Skin epidermis (tissue), 12 donors: Measurements from ENCODE around the gene TTC12.
A peak's percentile ranks its signal among the peaks of the same experiment; 100 is the strongest.
"Not testable (repeated sequence)": the region's sequence is repeated elsewhere in the genome, so short reads cannot be mapped to it uniquely, and the experiment has no call there.

Experiments
- H3K27ac ChIP-seq, 21 experiments: fragments of 200-600 bp; sonication (generic) in 11 of 21; one replicate each; pipeline ENCODE4 v1.5.0; 2020; ENCODE audit warnings: mild to moderate bottlenecking in 3 of 21, inconsistent platforms in 2 of 21, moderate library complexity in 2 of 21
- H3K4me3 ChIP-seq, 7 experiments: fragments of 200-600 bp; sonication (generic) in 2 of 7; one replicate each; pipeline ENCODE4 v1.5.0; 2020; ENCODE audit warnings: inconsistent platforms in 2 of 7, mild to moderate bottlenecking in 2 of 7, moderate library complexity in 1 of 7

The TTC12 gene

DNA sequence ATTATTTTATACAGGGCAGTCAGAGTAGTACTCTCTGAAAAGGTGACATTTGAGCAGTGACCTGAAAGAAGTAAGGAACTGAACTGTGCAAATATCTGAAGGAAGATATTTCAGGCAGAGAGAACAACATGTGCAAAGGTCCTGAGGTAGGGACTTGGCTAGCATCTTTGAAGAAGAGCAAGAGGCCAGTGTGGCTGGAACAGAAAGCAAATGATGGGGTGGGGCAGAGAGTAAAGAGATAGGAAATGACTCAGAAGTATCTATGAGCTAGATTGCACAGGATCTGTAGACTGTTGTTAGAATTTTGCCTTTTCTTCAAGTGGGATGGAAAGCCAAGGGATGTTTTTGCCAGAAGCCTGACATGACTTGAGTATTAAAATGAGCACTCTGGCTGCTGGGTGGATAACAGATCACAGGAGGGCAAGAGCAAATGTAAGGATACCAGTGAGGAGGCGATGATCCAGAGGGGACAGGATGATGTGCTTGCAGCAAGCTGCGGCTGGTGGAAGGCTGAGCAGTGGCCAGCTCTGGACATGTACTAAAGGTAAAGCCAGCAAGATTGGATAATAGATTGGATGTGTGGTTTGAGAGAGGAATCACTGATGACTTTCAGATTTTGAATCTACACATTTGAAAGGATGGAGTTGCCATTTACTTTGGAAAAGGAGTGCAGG is 33.2 kb upstream of the TTC12 start:
- no peak overlapping the region for H3K27ac ChIP-seq
- no peak overlapping the region for H3K4me3 ChIP-seq

DNA sequence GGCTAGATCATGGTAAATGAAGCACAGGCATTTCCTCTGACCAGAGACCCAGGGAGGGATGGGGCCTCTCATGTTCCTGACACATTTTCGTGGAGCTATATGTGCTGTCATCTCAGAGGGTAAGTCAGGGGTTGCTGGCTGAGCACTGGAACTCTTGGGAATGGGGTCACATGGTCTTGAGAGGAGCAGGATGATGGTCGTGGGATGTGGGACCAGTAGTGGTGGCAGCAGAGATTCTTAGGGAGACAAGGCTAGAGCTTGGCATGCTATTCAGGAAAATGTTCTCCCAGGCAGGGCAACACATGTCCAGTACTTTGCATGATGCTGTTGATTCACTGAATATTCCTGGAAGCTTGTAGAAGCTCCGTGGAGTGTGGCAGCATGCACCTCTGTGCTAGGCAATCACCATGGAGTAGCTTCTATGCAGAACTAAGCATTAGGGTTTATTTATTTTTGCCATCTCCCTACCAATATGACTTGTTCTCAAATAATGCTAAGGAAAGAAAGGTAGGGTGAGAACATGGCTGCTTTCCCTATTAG is 31.4 kb upstream of the TTC12 start:
- H3K4me3 ChIP-seq, result no peak overlapping the region
- no peak overlapping the region for H3K27ac ChIP-seq

DNA sequence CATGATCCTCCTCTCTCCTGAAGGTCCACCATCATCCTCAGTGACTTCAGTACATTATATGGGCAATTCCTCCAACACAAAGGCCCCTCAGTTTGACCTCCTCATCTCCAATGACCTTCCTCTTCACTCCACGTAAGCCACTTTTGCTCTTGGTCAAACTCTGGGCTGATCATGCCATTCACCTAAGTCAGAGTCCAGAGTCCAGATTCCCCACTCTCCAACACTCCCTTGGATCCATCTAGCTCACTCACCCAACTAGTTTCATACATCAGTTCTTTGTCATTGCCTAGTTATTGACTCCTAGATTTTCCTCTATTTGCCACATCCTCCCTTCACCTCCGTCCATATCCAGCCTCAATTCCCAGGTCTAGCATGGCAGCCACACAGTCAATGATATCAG is 30.5 kb upstream of the TTC12 start:
- no peak overlapping the region for H3K4me3 ChIP-seq
- no peak overlapping the region for H3K27ac ChIP-seq

DNA sequence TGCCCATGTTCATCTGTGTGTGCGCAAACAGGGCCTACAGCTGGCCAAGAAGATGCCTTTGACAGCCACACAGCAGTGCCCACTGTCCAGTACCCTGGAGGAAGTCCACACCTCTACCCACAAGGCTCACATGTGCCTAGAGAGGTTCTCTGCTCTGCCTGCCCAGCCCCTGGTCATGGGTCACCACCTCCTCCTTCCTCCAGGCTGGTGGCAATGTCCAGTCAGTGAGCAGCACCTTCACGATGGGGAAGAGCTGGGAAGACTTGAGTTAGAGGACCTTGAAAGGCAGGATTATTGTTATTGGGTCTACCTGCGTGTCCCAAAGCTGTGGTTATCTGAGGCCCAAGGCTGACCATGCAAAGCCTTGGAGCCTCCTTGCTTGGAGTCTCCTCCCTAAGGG is 28.4 kb upstream of the TTC12 start:
- Histone ChIP-seq H3K4me3 (no peak overlapping the region), H3K27ac (no peak overlapping the region)

DNA sequence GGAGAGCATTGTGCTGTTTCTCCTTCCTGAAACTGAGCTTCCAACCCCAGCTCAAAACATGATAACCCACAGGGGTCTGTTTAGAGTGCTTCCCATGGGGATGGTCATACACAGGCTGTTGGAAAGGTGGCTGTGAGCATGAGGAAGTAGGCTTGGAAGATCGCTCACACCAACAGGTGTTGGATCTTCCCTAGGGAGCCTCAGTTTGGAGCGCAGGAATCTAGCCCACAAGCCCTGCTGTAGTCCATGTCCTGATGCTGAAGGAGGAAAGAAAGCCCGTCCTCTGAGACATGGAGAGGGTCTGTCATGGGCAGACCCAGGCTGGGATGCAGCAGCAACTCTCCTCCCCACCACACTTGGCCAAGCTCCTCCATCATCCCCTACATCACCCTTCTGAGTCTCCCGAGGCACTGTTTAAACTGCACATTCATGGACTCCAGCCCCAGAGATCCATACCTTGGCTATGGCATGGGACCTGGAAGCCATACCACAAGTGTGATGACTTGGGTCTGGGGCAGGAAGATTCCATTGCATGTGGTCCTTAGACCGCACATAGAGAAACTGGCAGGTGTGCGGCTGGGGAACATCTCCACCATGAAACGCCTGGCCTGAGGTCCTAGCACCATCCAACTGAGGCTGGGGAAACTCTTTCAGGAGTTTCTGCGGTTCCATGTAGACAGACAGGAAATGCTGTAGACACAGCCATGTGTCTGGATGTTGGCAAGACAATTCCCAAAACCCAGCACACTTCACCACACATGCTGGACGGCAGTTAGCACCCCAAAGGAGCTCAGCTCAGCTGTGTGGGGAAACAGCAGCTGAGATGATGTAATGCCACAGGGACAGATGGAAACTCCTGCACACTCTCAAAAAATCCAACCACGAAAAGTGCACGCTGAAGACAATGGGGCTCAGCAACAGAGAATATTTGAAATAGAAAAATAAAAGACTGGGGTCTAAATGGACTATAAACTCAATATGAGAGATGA is 27.6 kb upstream of the TTC12 start:
- Histone ChIP-seq H3K27ac (no peak overlapping the region), H3K4me3 (no peak overlapping the region)

DNA sequence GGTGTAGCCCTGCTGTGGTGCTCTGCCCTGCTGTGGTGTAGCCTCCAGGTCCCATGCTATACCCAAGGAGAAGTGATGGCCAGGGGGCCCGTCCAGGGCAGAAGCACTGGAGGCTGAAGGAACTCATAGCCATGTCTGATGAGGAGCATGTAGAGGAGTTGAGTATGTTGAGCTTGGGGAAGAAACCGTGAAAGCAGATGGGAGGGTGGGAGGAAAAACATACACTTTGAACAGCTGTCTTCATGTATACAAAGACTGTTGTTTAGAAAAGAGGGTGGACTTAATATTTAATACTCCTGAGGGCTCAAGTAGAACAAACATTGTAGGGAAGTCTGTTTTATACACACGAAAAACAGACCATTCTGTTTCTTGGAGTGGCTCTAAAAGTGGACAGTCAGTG is 26.6 kb upstream of the TTC12 start:
- no peak overlapping the region for H3K4me3 ChIP-seq
- H3K27ac ChIP-seq, result no peak overlapping the region

DNA sequence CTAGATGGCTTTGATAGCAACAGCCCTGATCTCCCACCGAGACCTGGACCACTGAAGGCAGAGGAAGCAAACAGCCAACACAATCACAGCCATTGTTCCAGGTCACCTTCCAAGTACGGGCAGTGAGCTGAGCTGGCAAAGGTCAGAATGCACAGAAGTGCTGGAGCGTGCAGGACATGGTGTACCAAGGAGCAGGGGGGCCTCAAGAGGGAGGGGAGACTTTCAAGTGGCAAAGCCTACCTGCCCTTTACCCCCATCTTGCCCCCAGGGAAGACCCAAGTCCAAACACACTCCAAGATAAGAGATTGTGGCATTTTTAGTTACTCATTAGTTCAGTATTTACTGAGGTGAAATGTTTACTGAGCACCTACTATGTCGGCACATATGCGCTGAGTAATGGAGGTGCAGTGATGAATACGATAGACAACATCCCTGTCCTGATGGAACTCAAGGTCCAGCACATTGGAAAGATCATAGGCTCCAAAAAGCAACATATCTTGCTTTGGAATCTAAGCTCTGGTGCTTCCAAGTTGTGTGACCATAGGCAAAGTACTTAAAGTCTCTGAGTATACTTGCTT is 26.0 kb upstream of the TTC12 start:
- Histone ChIP-seq H3K4me3 (no peak overlapping the region), H3K27ac (no peak overlapping the region)

DNA sequence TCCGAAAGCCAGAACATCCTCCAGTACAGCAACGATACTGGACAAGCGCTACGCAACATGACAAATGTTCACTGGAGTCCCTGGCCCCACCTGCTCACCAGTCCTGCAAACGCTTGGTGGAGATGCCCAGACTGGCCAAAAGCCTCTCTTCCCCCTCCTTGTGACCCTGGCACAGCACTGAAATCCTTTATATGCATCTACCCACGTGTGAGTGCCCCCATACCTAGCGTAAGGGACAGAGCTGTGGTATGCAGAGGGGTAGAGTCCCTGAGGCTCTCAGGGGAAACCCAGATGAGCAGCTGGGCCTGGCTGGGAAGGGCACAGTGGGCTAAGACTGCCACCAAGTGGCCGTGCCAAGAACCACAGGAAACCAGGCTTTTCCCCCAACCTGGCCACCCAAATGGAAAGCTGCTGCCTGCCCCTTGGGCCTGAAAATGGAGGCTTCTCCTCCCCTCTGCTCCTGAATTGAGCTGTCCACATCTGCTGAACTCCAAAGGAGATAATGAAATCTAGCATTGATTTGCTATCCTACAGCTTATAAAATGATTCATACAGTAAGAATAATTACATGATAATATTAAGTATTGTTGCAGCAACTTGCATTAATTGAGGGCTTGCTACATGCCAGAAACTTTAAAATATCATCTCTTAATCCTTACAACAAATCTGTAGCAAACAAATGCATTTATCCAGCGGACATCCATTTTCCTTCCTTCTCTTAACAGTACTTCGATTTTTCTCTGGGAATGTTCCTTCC is 24.8 kb upstream of the TTC12 start:
- Histone ChIP-seq H3K4me3 (no peak overlapping the region), H3K27ac (no peak overlapping the region)

DNA sequence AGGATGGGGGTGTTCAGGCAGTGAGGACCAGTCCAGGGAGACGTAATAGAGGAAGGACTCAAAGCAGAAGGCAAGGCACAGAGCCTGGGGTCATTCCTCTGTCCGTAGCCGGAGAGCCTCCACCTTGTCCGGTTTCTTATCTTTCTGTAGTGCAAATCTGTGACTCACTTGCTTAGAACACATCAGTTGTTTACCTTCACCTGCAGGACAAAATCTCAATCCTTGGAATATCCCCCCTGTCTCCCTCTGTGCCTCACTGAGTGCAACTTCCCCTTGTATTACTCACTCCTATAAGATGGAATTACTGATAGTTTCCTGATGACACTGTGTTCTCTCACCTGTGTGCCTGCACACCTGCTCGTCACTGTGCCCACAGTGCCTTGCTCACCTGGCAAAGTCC is 20.4 kb upstream of the TTC12 start:
- H3K4me3 ChIP-seq, result no peak overlapping the region
- H3K27ac ChIP-seq, result no peak overlapping the region

DNA sequence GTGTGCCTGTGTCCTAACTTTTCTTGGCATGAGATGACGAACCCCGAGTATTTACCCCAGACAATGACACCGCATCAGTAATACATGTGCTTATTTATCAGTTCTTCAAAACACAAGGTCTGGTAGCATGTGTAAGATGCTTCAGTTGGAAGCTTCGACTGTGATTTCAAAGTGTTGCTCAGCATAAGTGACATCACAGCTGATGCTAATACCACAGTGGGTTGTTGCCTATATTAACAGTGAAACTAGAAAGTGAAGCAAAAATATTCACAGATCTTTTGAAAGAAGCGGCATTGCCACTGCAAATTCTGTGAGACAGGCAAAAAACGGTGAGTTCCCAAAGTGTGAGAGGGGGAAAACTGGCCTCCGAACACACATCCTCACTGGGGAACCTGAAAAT is 18.4 kb upstream of the TTC12 start:
- no peak overlapping the region for H3K27ac ChIP-seq
- H3K4me3 ChIP-seq, result no peak overlapping the region

DNA sequence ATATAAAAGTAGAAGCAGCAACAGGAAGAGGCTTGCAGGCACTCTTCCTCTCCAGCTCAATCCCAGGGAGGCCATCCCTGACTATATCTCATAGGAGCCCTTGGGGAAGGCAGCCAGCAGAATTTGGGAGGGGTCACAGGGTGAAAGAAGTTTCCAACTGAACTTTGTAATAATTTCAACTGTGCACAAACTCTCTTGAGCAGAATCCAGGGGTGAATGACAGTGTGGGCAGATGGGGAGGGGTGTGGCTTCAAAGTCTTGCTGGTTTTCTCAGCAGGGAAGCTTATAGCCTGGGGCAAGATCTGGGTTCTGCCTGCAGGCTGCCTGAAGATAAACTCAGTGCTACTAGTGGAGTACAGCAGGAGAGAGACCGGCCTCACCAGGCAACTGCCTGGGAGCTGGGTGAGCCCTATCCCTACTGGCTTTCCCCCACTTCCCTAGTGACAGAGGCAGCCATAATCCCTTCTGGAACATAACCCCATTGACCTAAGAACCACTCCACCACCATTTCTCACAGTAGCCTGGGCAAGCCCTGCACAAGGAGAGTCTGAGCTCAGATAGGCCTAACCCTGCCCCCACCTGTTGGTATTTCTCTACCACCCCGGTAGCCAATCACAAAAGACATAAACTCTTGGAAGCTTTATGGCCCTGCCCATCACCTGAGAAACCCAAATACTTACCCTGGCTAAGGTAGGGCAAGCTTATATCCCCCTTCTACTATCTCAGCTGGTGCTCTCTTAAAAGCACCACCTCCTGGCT is 17.8 kb upstream of the TTC12 start:
- H3K27ac ChIP-seq, result no peak overlapping the region
- H3K4me3 ChIP-seq, result no peak overlapping the region

DNA sequence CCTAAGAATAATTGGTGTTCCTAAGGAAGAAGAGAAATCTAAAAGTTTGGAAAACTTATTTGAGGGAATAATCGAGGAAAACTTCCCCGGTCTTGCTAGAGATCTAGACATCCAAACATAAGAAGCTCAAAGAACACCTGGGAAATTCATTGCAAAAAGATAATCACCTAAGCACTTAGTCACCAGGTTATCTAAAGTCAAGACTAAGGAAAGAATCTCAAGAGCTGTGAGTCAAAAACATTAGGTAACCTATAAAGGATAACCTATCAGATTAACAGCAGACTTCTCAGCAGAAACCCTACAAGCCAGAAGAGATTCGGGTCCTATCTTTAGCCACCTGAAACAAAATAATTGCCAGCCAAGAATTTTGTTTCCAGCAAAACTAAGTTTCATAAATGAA is 15.9 kb upstream of the TTC12 start:
- not testable (repeated sequence) for H3K27ac ChIP-seq, H3K4me3 ChIP-seq

DNA sequence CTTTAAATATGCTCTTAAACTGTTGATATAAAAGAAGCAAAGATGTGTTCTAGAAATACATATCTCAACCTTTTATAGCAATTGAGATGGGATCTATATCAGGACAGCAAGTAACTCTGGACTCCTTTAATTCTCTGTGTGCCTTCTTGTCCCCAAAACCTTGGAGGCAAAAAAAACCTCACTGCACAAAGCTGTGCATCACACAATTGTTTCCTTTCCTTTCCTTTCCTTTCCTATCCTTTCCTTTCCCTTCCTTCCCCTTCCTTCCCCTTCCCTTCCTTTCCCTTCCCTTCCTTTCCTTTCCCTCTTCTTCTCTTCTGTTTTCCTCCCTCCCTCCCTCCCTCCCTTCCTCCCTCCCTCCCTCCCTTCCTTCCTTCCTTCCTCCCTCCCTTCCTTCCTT is 9.5 kb upstream of the TTC12 start:
- Histone ChIP-seq H3K4me3 (no peak overlapping the region), H3K27ac (no peak overlapping the region)

DNA sequence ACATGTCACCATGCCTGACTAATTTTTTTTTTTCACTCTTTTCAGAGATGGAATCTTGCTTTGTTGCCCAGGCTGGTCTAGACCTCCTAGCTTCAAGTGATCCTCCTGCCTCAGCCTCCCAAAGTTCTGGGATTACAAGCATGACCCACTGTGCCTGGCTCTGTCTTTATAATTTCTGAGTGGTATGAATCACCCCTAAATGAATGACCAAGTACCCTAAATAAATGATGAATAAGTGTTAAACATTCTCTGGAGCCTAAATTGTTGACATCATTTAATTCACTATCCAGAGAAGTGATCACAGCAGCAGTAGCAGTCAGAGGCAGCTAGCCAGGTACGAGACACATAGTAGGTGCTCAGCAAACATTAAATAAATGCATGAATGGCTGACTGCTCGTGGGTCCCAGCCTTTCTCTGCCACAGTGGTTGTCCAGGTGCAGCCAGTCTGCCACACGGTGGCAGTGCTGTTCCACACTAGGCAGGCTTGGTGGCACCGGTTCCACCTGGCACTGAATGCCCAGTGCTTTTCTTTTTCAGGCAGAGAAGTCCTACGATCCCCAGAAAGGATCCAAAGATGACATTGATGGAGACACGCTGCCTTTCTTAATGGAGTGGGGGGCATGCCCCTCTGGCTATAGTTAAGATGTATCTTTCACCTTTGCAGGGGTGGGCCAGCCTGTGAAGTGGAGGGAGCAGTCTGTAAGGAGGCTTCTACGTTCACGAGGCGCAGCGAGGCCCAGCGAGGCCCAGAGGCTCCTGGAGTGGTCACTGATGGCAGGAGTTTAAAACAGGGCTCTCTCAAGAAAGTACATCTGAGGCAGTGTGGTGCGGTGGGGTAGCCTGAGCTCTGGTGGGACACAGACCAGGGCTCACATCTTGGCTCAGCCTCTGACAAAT is 8.7 kb upstream of the TTC12 start:
- H3K27ac ChIP-seq, result no peak overlapping the region

DNA sequence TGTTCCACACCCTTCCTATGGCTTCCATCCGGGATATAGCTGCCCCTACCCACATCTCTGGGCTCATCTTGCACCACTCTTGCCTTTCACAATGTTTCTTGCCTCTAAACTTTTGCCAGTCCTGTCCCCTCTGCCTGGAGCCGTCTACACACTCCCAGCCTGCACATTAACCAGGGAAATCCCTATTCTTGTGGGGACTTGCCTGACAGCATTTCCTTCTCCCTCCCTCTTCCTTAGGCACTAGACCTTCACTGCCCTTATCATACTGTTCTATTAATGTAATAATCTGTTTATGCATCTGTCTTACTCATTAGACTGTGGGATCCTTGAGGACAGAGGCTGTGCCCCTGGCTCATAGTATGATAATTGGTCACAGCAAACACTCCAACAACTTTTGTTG is 5.8 kb upstream of the TTC12 start:
- H3K27ac ChIP-seq, result no peak overlapping the region
- H3K4me3 ChIP-seq, result no peak overlapping the region

More for the DNA sequence above, 8.7 kb upstream of the TTC12 start:
- H3K4me3 ChIP-seq, result no peak overlapping the region

DNA sequence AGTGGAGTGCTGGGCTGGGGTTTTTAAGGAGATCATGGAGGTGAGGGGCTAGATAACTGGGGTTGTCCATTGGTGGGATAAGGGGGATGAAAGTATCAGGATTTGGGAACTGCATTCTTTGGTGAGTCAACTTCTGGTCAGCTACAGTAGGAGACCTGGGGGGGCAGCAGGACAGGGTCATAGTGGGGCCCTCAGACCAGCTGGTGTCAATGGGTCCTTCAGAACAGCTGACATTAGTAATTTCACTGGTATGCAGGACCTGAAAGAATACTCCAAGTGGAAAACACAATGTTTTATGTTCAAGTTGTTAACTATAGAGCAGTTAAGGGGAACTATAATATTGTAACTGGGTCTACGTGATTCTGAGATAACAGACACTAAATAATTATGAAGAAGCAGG is 2.8 kb upstream of the TTC12 start:
- Histone ChIP-seq H3K4me3 (no peak overlapping the region), H3K27ac (no peak overlapping the region)

DNA sequence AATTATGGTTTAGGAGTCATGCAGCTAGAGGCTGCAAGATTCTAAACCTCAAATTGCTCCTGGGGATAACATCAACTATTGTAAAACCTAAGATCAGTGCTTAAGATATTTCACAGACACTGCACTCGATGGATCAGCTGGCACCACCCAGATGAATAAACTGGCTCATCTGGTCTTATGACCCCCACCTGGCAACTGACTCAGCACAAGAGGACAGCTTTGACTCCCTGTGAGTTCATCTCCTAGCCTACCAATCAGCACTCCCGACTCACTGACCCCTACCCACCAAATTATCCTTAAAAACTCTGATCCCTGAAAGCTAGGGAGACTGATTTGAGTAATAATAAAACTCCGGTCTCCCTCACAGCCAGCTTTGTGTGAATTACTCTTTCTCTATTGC is 782 bp upstream of the TTC12 start:
- Histone ChIP-seq H3K4me3 (peak overlapping the region in 4 of 7 experiments; percentile 63 to 79 (median 77)), H3K27ac (peak overlapping the region in 10 of 21 experiments; percentile 71 to 93 (median 86))

DNA sequence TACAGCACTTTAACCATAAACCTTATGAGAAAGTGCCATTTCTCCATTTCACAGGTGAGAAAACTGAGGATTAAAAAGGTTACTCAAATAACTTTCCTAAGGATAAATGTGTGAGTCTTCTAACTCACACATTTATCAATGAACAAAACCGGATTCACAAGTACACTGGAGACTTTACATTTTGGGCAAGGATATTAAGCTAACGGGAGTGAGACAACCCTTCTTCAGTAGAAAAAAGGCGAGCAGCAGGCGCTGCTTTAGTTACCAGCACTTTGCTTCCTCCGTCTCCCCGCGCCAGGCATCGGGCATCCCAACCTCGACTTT is 356 bp upstream of the TTC12 start:
- Histone ChIP-seq H3K27ac (peak overlapping the region in 16 of 21 experiments; percentile 71 to 93 (median 86)), H3K4me3 (peak overlapping the region; percentile 55 to 90 (median 76))
